GM18858 (cell line): ENCODE data around the gene TPGS1.

ENCODE experiments used
- ATAC-seq: cut with Tn5 transposase; IDR thresholded peaks from one replicate; pipeline ENCODE4 v1.9.1; 2021; ENCODE audit not compliant: unreplicated experiment

Gene TPGS1

GRCh38 chr19:538641-539428 lies 31.5 kb downstream of the TPGS1 start:
- ATAC-seq: no peak

DNA sequence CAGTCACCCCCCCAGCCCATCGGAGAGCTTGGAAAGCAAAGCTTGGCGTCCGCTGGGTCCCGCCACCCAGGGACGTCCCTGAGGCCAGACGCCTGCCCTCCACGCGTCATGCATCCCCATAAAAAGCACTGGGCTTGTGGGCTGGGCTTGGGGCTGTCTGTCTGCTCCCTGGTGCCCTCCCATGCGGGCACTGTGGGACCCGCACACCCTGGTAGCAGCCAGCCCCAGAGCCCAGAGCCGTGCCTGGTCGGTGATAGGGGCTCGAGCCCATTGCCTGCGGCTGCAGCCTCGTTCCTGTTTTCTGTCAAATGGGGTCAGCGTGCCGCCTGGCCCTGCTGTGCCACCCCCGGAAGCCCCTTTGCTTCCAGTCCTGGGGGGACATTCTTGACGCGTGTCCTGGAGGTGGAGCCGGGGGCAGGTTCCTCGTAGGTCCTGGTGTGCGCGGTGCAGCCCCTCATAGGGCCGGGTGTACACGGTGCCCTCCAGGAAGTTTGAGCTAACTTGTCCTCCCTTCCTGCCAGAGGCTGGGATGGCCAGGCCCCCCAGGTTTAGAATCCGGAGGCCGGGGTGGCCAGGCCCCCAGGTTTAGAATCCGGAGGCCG lies 32.2 kb downstream of the TPGS1 start:
- ATAC-seq: no peak

DNA sequence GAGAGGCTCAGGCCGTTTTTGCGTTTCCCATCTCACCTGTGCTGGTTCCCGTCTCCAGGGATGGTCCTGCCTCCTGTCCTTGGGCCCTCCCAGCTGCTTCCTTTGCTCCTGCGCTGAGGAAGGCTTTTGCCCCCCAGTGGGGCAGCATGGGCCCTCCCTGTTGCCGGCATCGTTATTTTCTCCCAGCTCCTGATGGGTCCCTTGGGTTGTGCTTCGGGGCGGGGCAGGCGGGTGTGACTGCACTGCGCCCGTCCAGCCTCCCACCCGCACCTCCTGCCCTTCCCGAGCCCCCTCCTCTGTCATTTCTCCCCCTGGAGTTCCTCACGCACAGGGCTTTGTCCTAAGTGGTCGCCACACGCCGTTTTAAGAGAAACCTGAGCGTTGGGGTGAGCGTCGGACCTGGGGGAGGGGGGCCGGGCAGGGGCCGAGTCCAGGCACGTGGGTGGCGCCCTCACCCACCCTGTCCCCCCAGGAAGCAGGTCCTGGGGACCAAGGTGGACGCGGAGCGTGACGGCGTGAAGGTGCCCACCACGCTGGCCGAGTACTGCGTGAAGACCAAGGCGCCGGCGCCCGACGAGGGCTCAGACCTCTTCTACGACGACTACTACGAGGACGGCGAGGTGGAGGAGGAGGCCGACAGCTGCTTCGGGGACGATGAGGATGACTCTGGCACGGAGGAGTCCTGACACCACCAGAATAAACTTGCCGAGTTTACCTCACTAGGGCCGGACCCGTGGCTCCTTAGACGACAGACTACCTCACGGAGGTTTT lies 33.8 kb downstream of the TPGS1 start:
- ATAC-seq: no peak

- no peak for ATAC-seq
Measured at GRCh38 chr19:541699-542098, 34.4 kb downstream of the TPGS1 start.

DNA sequence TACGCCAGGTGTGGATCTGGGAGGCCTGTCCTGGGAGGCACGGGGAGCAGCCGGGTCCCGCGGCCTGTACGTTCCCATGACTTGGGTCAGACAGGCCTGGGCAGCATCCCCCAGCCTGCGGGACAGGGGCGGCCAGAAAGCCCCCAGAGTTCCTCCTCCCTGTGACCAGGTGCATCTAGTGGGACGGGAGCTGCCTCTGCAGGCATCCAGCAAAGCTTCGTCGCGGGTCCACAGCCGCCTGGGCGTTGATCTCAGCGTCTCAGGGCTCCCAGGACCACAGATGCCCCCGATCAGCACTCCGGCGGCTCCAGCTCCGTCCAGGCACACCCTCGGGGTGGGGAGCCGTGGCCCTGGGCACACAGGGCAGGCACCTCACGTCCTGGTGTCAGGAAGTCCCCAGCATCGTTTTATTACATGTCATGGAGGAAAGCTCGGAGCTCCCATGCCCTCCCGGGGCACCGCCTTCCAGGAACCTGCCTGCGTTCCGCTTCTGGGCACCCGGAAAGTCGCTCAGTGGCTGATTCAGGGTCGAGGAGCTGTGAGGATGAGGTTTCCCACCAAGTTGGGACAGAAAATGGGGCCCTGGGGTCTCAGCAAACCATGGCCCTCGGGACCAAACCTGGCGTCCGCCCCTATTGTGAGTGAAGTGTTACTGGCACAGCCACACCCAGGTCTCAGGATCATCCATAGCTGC lies 35.0 kb downstream of the TPGS1 start:
- no peak for ATAC-seq

- ATAC-seq: no peak
Measured at GRCh38 chr19:543910-544608, 36.8 kb downstream of the TPGS1 start, which contains the start of gene GZMM. TSS of gene GZMM (plus strand) at chr19:544053. CDS start at chr19:544072, 19 bp downstream.

- no peak for ATAC-seq
Measured at GRCh38 chr19:547117-547516, 39.8 kb downstream of the TPGS1 start.

- ATAC-seq: no peak
Measured at GRCh38 chr19:547836-548720, 40.8 kb downstream of the TPGS1 start.

DNA sequence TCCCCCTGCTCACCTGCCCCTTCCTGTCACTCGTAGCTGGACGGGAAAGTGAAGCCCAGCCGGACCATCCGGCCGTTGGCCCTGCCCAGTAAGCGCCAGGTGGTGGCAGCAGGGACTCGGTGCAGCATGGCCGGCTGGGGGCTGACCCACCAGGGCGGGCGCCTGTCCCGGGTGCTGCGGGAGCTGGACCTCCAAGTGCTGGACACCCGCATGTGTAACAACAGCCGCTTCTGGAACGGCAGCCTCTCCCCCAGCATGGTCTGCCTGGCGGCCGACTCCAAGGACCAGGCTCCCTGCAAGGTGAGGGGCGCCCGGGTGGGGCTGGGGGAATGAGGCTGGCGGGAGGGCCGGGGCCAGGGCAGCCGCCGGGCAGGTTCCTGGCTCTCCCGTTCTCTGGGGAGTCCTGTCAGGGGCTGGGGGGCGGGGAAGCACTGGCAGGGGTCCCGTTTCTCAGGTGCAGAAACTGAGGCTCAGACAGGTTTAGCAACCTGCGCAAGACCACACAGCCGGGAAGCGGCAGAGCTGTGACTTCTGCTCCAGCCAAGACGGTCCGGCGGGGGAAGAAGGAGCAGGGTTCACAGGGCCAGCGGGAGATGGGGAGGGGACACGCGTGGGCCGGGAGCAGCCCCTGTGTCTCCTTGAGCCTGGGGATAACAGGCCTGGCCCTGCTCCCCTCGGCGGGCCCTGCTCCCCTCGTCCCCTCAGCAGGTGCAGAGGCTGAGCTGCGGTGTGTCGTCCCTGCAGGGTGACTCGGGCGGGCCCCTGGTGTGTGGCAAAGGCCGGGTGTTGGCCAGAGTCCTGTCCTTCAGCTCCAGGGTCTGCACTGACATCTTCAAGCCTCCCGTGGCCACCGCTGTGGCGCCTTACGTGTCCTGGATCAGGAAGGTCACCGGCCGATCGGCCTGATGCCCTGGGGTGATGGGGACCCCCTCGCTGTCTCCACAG lies 41.9 kb downstream of the TPGS1 start:
- no peak for ATAC-seq

- ATAC-seq: no peak
Measured at GRCh38 chr19:554817-555216, 47.5 kb downstream of the TPGS1 start.

- ATAC-seq: no peak
Measured at GRCh38 chr19:555474-555808, 48.1 kb downstream of the TPGS1 start.

DNA sequence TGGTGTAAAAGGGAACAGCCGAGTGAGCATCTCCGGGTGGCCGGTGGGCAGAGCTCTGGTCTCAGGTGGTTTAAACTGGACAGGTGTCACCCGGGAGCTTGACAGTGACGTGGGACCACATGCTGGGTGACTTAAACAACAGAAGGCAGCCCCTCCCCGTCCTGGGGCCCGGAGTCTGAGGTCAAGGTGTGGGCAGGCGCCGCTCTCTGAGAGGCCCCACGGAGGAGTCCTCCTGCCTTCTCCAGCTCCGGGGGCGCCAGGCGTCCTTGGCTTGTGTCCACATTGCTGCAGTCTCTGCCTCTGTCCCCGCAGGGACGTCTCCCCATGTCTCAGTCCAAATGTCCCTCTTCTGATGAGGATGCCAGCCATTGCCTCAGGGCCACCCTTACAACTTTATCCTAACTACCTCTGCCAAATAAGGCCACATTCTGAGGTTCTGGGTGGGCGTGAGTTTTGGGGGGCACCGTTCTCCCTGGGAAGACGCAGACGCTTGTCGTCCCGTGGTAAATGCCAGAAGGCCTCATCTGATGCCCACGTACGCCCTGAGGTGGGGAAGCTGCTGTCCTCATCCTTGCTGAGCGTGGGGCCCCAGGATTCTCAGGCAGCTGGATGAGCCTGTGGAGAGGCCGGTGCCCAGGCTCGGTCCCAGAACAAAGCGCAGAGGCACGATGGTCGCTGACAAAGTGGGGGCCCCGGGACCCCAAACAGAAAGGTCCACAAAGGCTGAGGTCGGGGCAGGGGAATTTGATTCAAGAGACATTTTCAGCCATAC lies 49.5 kb downstream of the TPGS1 start:
- ATAC-seq: no peak

DNA sequence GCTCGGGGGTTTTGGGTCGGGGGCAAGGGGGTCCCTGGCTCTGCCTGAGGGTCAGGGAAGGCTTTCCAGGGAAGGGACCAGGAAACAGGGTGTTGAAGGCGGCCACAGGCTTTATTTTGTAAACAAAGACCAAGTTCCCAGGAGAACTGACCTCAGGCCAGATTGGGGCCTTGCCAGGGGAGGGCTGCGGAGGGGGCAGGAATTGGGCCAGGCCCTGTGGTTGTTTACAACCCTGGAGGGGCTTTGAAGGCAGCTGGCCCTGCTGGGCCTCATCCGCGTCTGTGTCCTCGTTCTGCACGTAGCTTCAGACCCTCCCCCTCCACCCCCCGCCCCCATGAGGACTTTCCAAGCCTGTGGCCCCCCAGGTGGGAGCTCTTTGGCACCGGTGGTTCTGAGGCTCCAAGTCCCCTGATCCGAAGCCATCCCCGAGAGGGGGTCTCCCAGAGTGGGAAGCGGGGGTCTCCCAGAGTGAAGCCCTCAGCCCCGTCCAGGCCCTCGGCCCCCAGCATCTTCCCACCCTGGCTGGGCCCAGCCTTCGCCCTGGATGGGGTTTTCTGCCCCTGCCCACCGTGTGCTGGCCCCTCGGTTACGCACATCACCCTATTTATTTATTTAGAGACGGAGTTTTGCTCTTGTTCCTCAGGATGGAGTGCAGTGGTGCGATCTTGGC lies 51.6 kb downstream of the TPGS1 start:
- no peak for ATAC-seq

- no peak for ATAC-seq
Measured at GRCh38 chr19:560121-560520, 52.8 kb downstream of the TPGS1 start.

- no peak for ATAC-seq
Measured at GRCh38 chr19:566403-566802, 59.1 kb downstream of the TPGS1 start.

- no peak for ATAC-seq
Measured at GRCh38 chr19:566844-567243, 59.5 kb downstream of the TPGS1 start.

DNA sequence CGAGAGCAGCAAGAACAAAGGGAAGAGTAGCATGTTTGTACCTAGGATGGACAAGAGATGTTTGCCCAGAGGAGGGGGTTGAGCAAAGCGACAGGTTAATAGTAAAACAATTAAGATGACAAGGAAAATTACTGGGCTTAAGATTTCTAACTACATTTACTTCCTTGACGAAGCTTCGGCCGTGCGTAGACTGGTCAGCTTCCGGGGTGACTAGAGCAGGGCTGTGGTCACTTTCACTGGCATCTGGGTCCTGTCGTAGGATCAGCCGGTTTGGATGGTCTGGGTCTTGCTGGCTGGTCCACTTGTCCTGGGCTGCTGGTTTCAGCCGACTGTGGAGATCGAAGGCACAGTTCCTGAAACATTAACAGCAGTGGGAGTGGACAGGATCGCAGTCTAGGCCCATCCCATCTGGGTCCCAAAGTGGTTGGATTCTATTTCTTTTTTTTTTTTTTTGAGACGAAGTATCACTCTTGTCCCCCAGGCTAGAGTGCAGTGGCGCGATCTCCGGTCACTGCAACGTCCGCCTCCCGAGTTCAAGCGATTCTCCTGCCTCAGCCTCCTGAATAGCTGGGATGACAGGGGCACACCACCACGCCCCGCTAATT lies 60.1 kb downstream of the TPGS1 start:
- no peak for ATAC-seq
